ENCODE measurements around the gene MMP24OS.

DNA sequence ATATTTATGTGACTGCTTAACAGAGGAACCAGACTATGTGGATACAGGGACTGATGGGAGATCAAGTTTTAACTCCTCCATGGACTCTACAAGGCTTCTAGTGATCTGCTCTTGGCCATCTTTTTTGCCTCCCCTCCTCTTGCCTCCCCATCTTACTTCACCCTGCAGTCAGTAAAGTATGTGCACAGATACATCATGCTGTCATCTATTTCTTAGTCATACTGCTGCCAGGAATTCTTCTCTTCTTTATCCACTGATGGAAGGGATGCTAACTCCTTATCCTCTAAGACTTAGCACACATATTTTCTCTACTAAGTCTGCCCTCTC, 41.9 kb upstream of the MMP24OS start:
- TF ChIP-seq, protein P1, sequence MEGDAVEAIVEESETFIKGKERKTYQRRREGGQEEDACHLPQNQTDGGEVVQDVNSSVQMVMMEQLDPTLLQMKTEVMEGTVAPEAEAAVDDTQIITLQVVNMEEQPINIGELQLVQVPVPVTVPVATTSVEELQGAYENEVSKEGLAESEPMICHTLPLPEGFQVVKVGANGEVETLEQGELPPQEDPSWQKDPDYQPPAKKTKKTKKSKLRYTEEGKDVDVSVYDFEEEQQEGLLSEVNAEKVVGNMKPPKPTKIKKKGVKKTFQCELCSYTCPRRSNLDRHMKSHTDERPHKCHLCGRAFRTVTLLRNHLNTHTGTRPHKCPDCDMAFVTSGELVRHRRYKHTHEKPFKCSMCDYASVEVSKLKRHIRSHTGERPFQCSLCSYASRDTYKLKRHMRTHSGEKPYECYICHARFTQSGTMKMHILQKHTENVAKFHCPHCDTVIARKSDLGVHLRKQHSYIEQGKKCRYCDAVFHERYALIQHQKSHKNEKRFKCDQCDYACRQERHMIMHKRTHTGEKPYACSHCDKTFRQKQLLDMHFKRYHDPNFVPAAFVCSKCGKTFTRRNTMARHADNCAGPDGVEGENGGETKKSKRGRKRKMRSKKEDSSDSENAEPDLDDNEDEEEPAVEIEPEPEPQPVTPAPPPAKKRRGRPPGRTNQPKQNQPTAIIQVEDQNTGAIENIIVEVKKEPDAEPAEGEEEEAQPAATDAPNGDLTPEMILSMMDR (IDR thresholded peaks at IDR 0.05) = no peak
- TF ChIP-seq POLR2A (IDR thresholded peaks at IDR 0.05) = no peak
